Measurements from ENCODE around the gene PTPN11. TPM values are rescaled to one million over a fixed set of nuclear protein-coding genes. Genes with fewer than 3 reads are reported as not detected.

PTPN11 gene
- total and polyA plus RNA-seq, 2 of the 13 experiments (the other 11 are each of a cell fraction or from before 2014, with no cell fraction given), result 30.0 to 63.5 TPM

GRCh38 chr12:112409064-112409905, 9.5 kb upstream of the PTPN11 start, which contains the start of gene RPL6 (continued):
- TF ChIP-seq ZSCAN22 (CRISPR knock-in tag; IDR thresholded peaks at IDR 0.05), result no peak; the same call in 1 of the 2 replicates
- peak; percentile 85; the same call in 1 of the 2 replicates for TF ChIP-seq SP140L (CRISPR knock-in tag; IDR thresholded peaks at IDR 0.05; ENCODE audit: borderline replicate concordance)
- TF ChIP-seq JUN (CRISPR knock-in tag; IDR thresholded peaks at IDR 0.05), result 0 out of 2 replicates have a peak, but pooled peaks have one; percentile 50
- TF ChIP-seq ZNF280B (CRISPR knock-in tag; IDR thresholded peaks at IDR 0.05; ENCODE audit: borderline replicate concordance), result peak; percentile 82
- no peak for TF ChIP-seq NONO (IDR thresholded peaks at IDR 0.05)
- TF ChIP-seq NONO (CRISPR knock-in tag; conservative IDR thresholded peaks at IDR 0.05), result peak; percentile 80
- 0 out of 2 replicates have a peak, but pooled peaks have one; percentile 83 for TF ChIP-seq AHR (CRISPR knock-in tag; IDR thresholded peaks at IDR 0.05)
- TF ChIP-seq HOXD1 (CRISPR knock-in tag; IDR thresholded peaks at IDR 0.05), result peak; percentile 68; the same call in 1 of the 2 replicates
- TF ChIP-seq HIVEP1 (CRISPR knock-in tag; IDR thresholded peaks at IDR 0.05), result peak; percentile 41; the same call in 1 of the 2 replicates
- peak; percentile 78 for TF ChIP-seq GATAD1 (CRISPR knock-in tag; IDR thresholded peaks at IDR 0.05)
- TF ChIP-seq TEF (CRISPR knock-in tag; IDR thresholded peaks at IDR 0.05), result 0 out of 2 replicates have a peak, but pooled peaks have one; percentile 69
- no peak for TF ChIP-seq SMC3 (IDR thresholded peaks at IDR 0.05; ENCODE audit: low read length)
- no peak for TF ChIP-seq SNAPC5 (CRISPR knock-in tag; IDR thresholded peaks at IDR 0.05; ENCODE audit: borderline replicate concordance)
- TF ChIP-seq ZBED4 (CRISPR knock-in tag; IDR thresholded peaks at IDR 0.05; ENCODE audit: borderline replicate concordance), result no peak
- no peak for TF ChIP-seq RFX1 (IDR thresholded peaks at IDR 0.05)
- TF ChIP-seq ZNF160 (CRISPR knock-in tag; IDR thresholded peaks at IDR 0.05), result no peak
- peak; percentile 91 for TF ChIP-seq ZNF142 (CRISPR knock-in tag; IDR thresholded peaks at IDR 0.05)
